GM04503 (cell line): ENCODE measurements around the gene ZNF506.
"Not testable (repeated sequence)": the region's sequence is repeated elsewhere in the genome, so short reads cannot be mapped to it uniquely, and the experiment has no call there.

Source experiments
- DNase-seq: peaks from one replicate; pipeline ENCODE4 v3.0.0-alpha.2; 2012; ENCODE audit warnings: low read depth

The ZNF506 gene

DNA sequence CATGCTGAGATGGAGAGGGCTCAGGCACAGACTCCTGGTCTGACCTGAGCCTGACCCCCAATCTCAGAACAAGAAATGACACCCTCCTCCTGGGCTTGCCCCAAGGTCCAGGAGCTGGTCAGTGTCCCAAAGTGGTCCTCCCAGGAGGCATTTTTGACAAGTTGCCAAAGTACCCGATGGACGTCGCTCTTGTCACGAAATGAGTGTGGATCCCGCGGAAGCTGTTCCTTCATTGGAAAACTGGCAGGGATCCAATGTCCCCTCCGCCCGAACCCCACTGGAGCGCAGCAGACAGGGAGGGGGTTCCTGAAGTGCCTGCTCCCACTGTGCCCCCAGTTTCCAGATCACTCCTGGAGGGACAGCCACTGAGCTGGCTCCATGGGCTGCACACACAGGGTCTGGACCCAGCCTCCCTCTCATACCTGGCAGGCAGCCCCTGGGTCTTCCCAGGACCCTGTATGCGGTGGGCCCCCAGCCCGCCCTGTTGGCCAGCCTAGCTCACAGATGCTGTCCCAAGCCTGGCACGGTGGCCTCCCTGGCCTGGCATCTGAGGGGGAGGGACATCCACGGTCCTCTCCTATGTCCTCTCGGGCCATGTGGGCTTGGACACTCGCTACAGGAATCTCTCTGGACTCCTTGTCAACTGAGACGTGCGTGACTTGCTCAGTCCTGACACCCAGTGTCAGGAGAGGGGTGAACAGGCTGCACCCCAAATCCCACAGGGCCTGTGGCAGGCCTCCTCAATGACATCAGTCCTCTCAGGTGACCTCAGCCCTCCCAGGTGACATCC lies 75.9 kb downstream of the ZNF506 start:
- DNase-seq = no peak

DNA sequence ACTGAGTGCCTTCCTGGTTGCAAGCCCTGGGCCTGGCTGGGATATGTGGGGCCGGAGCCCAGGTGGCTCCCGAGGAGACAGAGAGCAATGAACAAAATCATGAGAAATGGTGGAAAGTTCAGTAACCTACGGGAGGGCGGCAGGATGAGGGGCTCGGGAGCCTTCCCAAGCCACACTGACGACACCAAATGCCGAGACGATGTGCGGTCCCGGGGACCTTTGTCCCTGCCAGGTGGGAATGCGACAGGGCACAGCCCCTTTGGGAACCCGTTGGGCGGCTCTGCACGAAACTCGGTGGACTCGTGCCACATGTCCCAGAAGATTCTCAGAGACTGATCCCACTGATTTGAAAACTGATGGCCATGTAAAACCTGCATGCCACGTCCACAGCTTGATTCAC lies 76.9 kb downstream of the ZNF506 start:
- DNase-seq = no peak

DNA sequence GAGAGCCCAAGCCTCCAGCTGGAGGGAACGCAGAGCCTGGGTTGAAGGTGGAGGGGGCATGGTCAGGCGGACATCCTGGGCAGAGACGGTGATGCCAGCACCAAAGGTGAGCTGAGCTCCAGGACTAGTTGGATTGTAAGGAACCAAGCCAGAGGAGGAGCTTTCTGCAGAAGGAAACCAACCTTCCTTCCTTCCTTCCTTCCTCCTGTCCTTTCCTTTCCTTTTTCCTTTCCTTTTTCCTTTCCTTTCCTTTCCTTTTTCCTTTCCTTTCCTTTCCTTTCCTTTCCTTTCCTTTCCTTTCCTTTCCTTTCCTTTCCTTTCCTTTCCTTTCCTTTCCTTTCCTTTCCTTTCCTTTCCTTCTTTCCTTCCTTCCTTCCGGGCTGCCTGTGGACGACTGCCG lies 77.6 kb downstream of the ZNF506 start:
- not testable (repeated sequence) for DNase-seq

DNA sequence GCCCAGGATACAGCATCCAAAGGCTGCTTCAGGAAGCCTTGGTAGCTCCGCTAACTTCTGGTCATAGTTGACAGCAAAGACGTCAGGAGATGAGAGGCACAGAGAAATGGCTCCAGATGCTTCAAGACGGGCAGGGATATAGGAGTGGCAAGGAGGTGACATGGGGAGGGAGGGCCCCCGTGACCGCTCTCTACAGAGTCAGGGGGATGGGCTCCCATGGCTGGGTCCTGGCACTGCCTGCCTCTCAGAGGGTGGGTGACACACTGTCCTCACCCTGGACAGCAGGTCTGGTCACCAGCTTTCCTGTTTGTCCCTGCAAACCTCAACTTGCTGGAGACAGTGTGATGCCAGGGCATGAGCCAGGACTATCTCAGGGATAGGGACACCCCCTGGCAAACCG lies 78.4 kb downstream of the ZNF506 start:
- no peak for DNase-seq

DNA sequence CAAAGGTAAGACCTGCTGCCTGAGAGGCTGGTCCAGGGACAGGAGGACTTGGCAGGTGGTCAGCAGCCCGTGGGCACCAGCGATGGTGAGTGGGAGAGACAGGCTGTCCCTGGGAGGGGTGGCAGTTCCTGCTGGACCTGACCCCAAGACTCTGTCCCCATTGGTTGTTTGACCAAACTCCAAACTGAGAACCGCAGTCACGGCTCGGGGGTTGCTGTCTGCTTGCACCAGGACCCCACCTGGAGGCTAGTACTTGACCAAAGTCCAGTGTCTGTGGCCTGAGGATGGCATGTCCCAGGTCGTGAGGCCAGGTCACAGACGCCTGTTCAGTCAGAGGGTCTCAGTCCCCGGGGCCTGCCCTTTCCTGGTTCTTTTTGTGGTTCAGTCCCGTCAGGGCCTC lies 78.8 kb downstream of the ZNF506 start:
- no peak for DNase-seq
